ENCODE results near the gene DDX3X. TPM values are rescaled to one million over a fixed set of nuclear protein-coding genes. Genes with fewer than 3 reads are reported as not detected.

Gene DDX3X
- total and polyA plus RNA-seq, 2 of the 13 experiments (the other 11 are each of a cell fraction or from before 2014, with no cell fraction given): 53.5 to 239 TPM

DNA sequence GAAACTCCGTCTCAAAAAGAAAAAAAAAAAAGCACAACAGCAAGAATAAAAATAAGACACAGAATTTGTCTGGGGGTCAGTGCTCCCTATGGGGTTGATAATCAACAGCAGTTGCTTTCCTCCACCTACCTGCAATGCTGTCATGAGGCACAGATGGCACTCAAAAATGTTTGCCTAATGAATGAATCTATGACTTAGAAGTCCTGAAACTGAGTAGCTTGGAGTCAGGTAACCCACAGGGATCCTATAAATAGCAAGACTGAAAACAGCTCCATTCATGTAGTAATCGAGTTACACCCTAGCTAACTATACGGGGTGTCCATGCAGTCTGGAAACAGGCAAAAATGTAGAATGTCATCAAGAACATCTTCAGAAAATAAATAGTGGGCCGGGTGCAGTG is 19.8 kb upstream of the DDX3X start:
- Histone ChIP-seq H3K9me3 (ENCODE audit: low read length) (no peaks in the 10 kb centered on the region), H3K27ac (ENCODE audit: extremely low read length, insufficient read depth, low read length) (no peak overlapping the region), H3K27me3 (ENCODE audit: control insufficient read depth in 1 of 2, insufficient read depth in 2 of 2, low read length in 2 of 2) (no peaks in the 10 kb centered on the region), H3K4me1 (ENCODE audit: insufficient read depth, low read length) (no peaks in the 10 kb centered on the region), H3K36me3 (replicated peaks in 1 of 2; ENCODE audit: control insufficient read depth in 1 of 2, insufficient read depth in 2 of 2, low read length in 2 of 2) (no peaks in the 10 kb centered on the region), H3K79me2 (ENCODE audit: insufficient read depth, low read length) (no peaks in the 10 kb centered on the region), H3K4me2 (ENCODE audit: low read depth, low read length) (no peak overlapping the region), H3K4me3 (replicated peaks in 1 of 3; ENCODE audit: insufficient read depth in 1 of 3, low read depth in 2 of 3, low read length in 3 of 3) (no peak overlapping the region), H2AFZ (ENCODE audit: low read length) (no peak overlapping the region), H3K9ac (ENCODE audit: insufficient read depth, low read depth, low read length) (no peak overlapping the region), H4K20me1 (ENCODE audit: insufficient read depth, low read length) (no peaks in the 10 kb centered on the region)
- intact Hi-C loops (cut with micrococcal nuclease; ENCODE audit: unreplicated experiment): no loop called here
- in situ Hi-C loops (cut with HindIII; ENCODE audit: extremely low pct_ligation_motif_present, low pct_unique_long_range_greater_than_20kb): no loop called here
- POLR2A ChIA-PET: no interaction called here
- no peak for TF ChIP-seq GPN1 (CRISPR knock-in tag; IDR thresholded peaks at IDR 0.05; ENCODE audit: borderline replicate concordance)
- TF ChIP-seq, protein P1, sequence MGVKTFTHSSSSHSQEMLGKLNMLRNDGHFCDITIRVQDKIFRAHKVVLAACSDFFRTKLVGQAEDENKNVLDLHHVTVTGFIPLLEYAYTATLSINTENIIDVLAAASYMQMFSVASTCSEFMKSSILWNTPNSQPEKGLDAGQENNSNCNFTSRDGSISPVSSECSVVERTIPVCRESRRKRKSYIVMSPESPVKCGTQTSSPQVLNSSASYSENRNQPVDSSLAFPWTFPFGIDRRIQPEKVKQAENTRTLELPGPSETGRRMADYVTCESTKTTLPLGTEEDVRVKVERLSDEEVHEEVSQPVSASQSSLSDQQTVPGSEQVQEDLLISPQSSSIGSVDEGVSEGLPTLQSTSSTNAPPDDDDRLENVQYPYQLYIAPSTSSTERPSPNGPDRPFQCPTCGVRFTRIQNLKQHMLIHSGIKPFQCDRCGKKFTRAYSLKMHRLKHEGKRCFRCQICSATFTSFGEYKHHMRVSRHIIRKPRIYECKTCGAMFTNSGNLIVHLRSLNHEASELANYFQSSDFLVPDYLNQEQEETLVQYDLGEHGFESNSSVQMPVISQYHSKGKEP (CRISPR knock-in tag; IDR thresholded peaks at IDR 0.05): no peak
- TF ChIP-seq PHF20 (CRISPR knock-in tag; IDR thresholded peaks at IDR 0.05): no peak
- TF ChIP-seq, protein P2, sequence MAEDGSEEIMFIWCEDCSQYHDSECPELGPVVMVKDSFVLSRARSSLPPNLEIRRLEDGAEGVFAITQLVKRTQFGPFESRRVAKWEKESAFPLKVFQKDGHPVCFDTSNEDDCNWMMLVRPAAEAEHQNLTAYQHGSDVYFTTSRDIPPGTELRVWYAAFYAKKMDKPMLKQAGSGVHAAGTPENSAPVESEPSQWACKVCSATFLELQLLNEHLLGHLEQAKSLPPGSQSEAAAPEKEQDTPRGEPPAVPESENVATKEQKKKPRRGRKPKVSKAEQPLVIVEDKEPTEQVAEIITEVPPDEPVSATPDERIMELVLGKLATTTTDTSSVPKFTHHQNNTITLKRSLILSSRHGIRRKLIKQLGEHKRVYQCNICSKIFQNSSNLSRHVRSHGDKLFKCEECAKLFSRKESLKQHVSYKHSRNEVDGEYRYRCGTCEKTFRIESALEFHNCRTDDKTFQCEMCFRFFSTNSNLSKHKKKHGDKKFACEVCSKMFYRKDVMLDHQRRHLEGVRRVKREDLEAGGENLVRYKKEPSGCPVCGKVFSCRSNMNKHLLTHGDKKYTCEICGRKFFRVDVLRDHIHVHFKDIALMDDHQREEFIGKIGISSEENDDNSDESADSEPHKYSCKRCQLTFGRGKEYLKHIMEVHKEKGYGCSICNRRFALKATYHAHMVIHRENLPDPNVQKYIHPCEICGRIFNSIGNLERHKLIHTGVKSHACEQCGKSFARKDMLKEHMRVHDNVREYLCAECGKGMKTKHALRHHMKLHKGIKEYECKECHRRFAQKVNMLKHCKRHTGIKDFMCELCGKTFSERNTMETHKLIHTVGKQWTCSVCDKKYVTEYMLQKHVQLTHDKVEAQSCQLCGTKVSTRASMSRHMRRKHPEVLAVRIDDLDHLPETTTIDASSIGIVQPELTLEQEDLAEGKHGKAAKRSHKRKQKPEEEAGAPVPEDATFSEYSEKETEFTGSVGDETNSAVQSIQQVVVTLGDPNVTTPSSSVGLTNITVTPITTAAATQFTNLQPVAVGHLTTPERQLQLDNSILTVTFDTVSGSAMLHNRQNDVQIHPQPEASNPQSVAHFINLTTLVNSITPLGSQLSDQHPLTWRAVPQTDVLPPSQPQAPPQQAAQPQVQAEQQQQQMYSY (CRISPR knock-in tag; IDR thresholded peaks at IDR 0.05): no peak
- TF ChIP-seq, protein P3, sequence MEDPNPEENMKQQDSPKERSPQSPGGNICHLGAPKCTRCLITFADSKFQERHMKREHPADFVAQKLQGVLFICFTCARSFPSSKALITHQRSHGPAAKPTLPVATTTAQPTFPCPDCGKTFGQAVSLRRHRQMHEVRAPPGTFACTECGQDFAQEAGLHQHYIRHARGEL (CRISPR knock-in tag; IDR thresholded peaks at IDR 0.05): no peak
- TF ChIP-seq ZNF749 (CRISPR knock-in tag; IDR thresholded peaks at IDR 0.05; ENCODE audit: borderline replicate concordance): no peak
- TF ChIP-seq TGIF2 (CRISPR knock-in tag; IDR thresholded peaks at IDR 0.05): no peak
- DNase-seq (ENCODE audit: low spot score) (no peak), FAIRE-seq (no peak), ATAC-seq (no peak)
- CTCF ChIA-PET (ENCODE audit: low intra/inter-chr PET ratio, low total read pairs): no interaction called here
- no TSS peak for BruUV-seq (replicated peaks)
- WGBS (ENCODE audit: low lambda C conversion rate): 26% methylated on average over 4 of the region's 4 CpGs

Measured in HepG2 (cell line).